ENCODE results near the gene OR7G3. TPM values are rescaled to one million over a fixed set of nuclear protein-coding genes. Genes with fewer than 3 reads are reported as not detected.
A peak's percentile ranks its signal among the peaks of the same experiment; 100 is the strongest.

OR7G3 gene
- total and polyA plus RNA-seq, 3 experiments from 2014 or later = not detected

- H3K36me3 Mint-ChIP-seq = peaks cover 10 to 24% (median 11%) of the 10 kb centered on the region in 3 donors
- H3K9me3 Mint-ChIP-seq = peaks cover under 1 to 5% (median 3%) of the 10 kb centered on the region in 5 donors
- peak overlapping the region; percentile 96 to 99 (median 99) for H3K4me3 Mint-ChIP-seq
- H3K4me1 Mint-ChIP-seq = peaks cover 44 to 55% (median 53%) of the 10 kb centered on the region in 3 donors
- H3K27me3 Mint-ChIP-seq = peaks cover 7% of the 10 kb centered on the region in 2 donors
- Histone ChIP-seq H3K27me3 (ENCODE audit: insufficient read depth, low read length, poor library complexity, severe bottlenecking) (no peaks in the 10 kb centered on the region), H3K9me3 (ENCODE audit: low read length) (peaks cover 2% of the 10 kb centered on the region), H3K4me1 (ENCODE audit: insufficient read depth, low read length) (peaks cover 22% of the 10 kb centered on the region), H3K27ac (ENCODE audit: low read depth, low read length) (peak overlapping the region; percentile 91), H3K36me3 (ENCODE audit: insufficient read depth, low read length) (no peaks in the 10 kb centered on the region), H3K4me3 (ENCODE audit: low read length) (peak overlapping the region; percentile 96)
- ChIA-PET POLR2A (no interaction called here), CTCF (no interaction called here)
- DNase-seq = no peak
- peak overlapping the region; percentile 3 to 99 (median 98) for H3K27ac Mint-ChIP-seq
Measured at GRCh38 chr19:9139609-9140158, 12.9 kb upstream of the OR7G3 start.

GRCh38 chr19:9132422-9132821 is 5.7 kb upstream of the OR7G3 start:
- no peak overlapping the region for H3K4me3 Mint-ChIP-seq
- no peak overlapping the region for H3K27ac ChIP-seq (ENCODE audit: low read depth, low read length)
- H3K27ac Mint-ChIP-seq = no peak overlapping the region
- no peak overlapping the region for H3K4me3 ChIP-seq (ENCODE audit: low read length)
- H3K4me1 ChIP-seq (ENCODE audit: insufficient read depth, low read length) = no peaks in the 10 kb centered on the region
- no peak for DNase-seq
- H3K9me3 Mint-ChIP-seq = no peaks in the 10 kb centered on the region
- H3K27me3 Mint-ChIP-seq = peaks cover 9 to 15% of the 10 kb centered on the region in 2 donors
- no peaks in the 10 kb centered on the region for H3K36me3 ChIP-seq (ENCODE audit: insufficient read depth, low read length)
- H3K27me3 ChIP-seq (ENCODE audit: insufficient read depth, low read length, poor library complexity, severe bottlenecking) = no peaks in the 10 kb centered on the region
- H3K36me3 Mint-ChIP-seq = no peaks in the 10 kb centered on the region
- POLR2A ChIA-PET = no interaction called here
- no peaks in the 10 kb centered on the region for H3K9me3 ChIP-seq (ENCODE audit: low read length)
- CTCF ChIA-PET = no interaction called here
- peaks cover 4 to 12% (median 10%) of the 10 kb centered on the region in 3 donors for H3K4me1 Mint-ChIP-seq

DNA sequence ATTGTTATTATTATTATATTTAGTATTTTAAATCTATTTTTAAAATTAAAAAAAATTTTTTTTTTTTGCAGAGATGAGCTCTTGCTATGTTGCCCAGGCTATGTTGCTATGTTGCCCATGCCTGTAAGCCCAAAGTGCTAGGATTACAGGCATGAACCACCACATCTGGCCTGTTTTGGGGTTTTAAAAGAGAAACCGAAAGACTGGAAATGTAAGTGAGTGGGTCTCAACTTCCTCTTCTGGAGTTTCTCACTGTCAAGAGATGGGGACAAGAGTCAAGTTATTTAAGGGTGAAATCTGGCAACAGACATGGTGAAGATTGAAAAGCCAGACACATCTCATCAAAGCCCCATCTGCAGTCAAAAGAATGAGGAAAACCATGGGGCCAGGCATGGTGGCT is 4.2 kb upstream of the OR7G3 start:
- peaks cover 0 to 4% (median 0%) of the 10 kb centered on the region in 3 donors for H3K36me3 Mint-ChIP-seq
- peaks cover 2 to 7% (median 5%) of the 10 kb centered on the region in 3 donors for H3K4me1 Mint-ChIP-seq
- no peaks in the 10 kb centered on the region for H3K9me3 Mint-ChIP-seq
- DNase-seq = no peak
- ChIA-PET CTCF (no interaction called here), POLR2A (no interaction called here)
- H3K4me3 ChIP-seq (ENCODE audit: low read length) = no peak overlapping the region
- no peak overlapping the region for H3K27ac ChIP-seq (ENCODE audit: low read depth, low read length)
- no peaks in the 10 kb centered on the region for H3K9me3 ChIP-seq (ENCODE audit: low read length)
- H3K27me3 ChIP-seq (ENCODE audit: insufficient read depth, low read length, poor library complexity, severe bottlenecking) = no peaks in the 10 kb centered on the region
- H3K27ac Mint-ChIP-seq = no peak overlapping the region
- H3K27me3 Mint-ChIP-seq = peaks cover 14 to 25% of the 10 kb centered on the region in 2 donors
- no peak overlapping the region for H3K4me3 Mint-ChIP-seq
- H3K4me1 ChIP-seq (ENCODE audit: insufficient read depth, low read length) = no peaks in the 10 kb centered on the region
- H3K36me3 ChIP-seq (ENCODE audit: insufficient read depth, low read length) = no peaks in the 10 kb centered on the region

DNA sequence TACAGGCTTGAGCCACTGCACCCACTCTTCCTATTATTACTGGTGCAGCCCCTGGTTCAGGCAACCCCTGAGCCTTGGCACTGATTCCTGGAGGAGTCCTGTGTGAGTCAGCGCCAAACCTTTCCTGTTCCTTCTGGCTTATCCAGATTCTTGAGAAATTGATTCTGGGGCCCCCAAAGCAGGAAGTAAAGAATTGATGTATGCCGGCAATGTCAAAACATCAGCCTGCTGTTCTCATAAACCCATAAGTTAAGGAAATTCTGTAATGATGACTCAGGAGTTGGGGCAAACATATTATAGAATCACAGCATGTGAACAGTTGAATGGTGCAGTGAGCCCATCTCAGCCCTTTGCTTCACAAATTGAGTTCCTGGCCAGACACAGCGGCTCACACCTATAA is 1.4 kb upstream of the OR7G3 start:
- H3K36me3 Mint-ChIP-seq = peaks cover 0 to 4% (median 0%) of the 10 kb centered on the region in 3 donors
- Histone ChIP-seq H3K4me1 (ENCODE audit: insufficient read depth, low read length) (no peaks in the 10 kb centered on the region), H3K27ac (ENCODE audit: low read depth, low read length) (no peak overlapping the region), H3K4me3 (ENCODE audit: low read length) (no peak overlapping the region), H3K9me3 (ENCODE audit: low read length) (no peaks in the 10 kb centered on the region), H3K27me3 (ENCODE audit: insufficient read depth, low read length, poor library complexity, severe bottlenecking) (no peaks in the 10 kb centered on the region), H3K36me3 (ENCODE audit: insufficient read depth, low read length) (no peaks in the 10 kb centered on the region)
- no peak overlapping the region for H3K27ac Mint-ChIP-seq
- H3K4me1 Mint-ChIP-seq = peaks cover 2 to 7% (median 5%) of the 10 kb centered on the region in 3 donors
- H3K9me3 Mint-ChIP-seq = no peaks in the 10 kb centered on the region
- CTCF ChIA-PET = no interaction called here
- DNase-seq = no peak
- H3K27me3 Mint-ChIP-seq = peaks cover 14 to 30% of the 10 kb centered on the region in 2 donors
- no peak overlapping the region for H3K4me3 Mint-ChIP-seq
- POLR2A ChIA-PET = no interaction called here

- H3K4me1 Mint-ChIP-seq = no peaks in the 10 kb centered on the region
- Histone ChIP-seq H3K27me3 (ENCODE audit: insufficient read depth, low read length, poor library complexity, severe bottlenecking) (no peaks in the 10 kb centered on the region), H3K4me3 (ENCODE audit: low read length) (no peak overlapping the region), H3K36me3 (ENCODE audit: insufficient read depth, low read length) (no peaks in the 10 kb centered on the region), H3K27ac (ENCODE audit: low read depth, low read length) (no peak overlapping the region), H3K4me1 (ENCODE audit: insufficient read depth, low read length) (no peaks in the 10 kb centered on the region), H3K9me3 (ENCODE audit: low read length) (no peaks in the 10 kb centered on the region)
- CTCF ChIA-PET = no interaction called here
- peaks cover 17 to 27% of the 10 kb centered on the region in 2 donors for H3K27me3 Mint-ChIP-seq
- no peak for DNase-seq
- POLR2A ChIA-PET = no interaction called here
- no peak overlapping the region for H3K4me3 Mint-ChIP-seq
- H3K27ac Mint-ChIP-seq = no peak overlapping the region
- no peaks in the 10 kb centered on the region for H3K36me3 Mint-ChIP-seq
- no peaks in the 10 kb centered on the region for H3K9me3 Mint-ChIP-seq
Measured at GRCh38 chr19:9116547-9116946, 10.2 kb downstream of the OR7G3 start.

GRCh38 chr19:9115307-9115813 is 11.4 kb downstream of the OR7G3 start, which contains the start of gene OR7G1:
TSS of gene OR7G1 (minus strand) at chr19:9115763. CDS start at chr19:9115763, 0 bp downstream.
- ChIA-PET POLR2A (no interaction called here), CTCF (no interaction called here)
- no peak within 1 kb of the TSS for H3K27ac ChIP-seq (ENCODE audit: low read depth, low read length)
- Mint-ChIP-seq H3K27me3 (peaks cover 17 to 23% of the 10 kb centered on the region in 2 donors), H3K9me3 (no peaks in the 10 kb centered on the region), H3K4me1 (no peaks in the 10 kb centered on the region), H3K27ac (no peak within 1 kb of the TSS), H3K36me3 (no peaks in the 10 kb centered on the region), H3K4me3 (no peak within 1 kb of the TSS)
- no peaks in the 10 kb centered on the region for H3K9me3 ChIP-seq (ENCODE audit: low read length)
- H3K36me3 ChIP-seq (ENCODE audit: insufficient read depth, low read length) = no peaks in the 10 kb centered on the region
- H3K27me3 ChIP-seq (ENCODE audit: insufficient read depth, low read length, poor library complexity, severe bottlenecking) = no peaks in the 10 kb centered on the region
- H3K4me3 ChIP-seq (ENCODE audit: low read length) = no peak within 1 kb of the TSS
- DNase-seq = no peak
- H3K4me1 ChIP-seq (ENCODE audit: insufficient read depth, low read length) = no peaks in the 10 kb centered on the region

DNA sequence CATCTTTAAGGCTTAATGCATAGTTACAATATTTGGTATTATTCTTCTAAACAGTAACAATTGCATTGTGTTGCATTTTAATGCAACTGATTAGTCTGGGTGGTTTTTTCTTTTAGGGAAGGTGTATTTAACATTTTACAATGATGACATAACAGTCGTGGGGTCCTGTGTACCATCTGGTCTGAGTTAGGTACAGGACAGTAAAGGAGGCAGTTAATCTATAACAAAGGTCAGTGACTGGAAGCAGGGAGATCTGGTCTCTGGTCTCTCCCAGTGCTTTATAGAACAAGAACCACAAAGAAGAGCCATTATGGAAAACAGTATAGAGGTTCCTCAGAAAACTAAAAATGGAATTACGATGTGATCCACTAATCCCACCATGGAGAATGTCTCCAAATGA is 16.8 kb downstream of the OR7G3 start:
- no peak overlapping the region for H3K4me3 ChIP-seq (ENCODE audit: low read length)
- ChIA-PET POLR2A (no interaction called here), CTCF (no interaction called here)
- no peaks in the 10 kb centered on the region for H3K36me3 Mint-ChIP-seq
- H3K27ac Mint-ChIP-seq = no peak overlapping the region
- no peaks in the 10 kb centered on the region for H3K36me3 ChIP-seq (ENCODE audit: insufficient read depth, low read length)
- H3K4me1 ChIP-seq (ENCODE audit: insufficient read depth, low read length) = no peaks in the 10 kb centered on the region
- H3K9me3 ChIP-seq (ENCODE audit: low read length) = no peaks in the 10 kb centered on the region
- DNase-seq = no peak
- no peaks in the 10 kb centered on the region for H3K27me3 ChIP-seq (ENCODE audit: insufficient read depth, low read length, poor library complexity, severe bottlenecking)
- no peaks in the 10 kb centered on the region for H3K9me3 Mint-ChIP-seq
- no peaks in the 10 kb centered on the region for H3K4me1 Mint-ChIP-seq
- no peak overlapping the region for H3K27ac ChIP-seq (ENCODE audit: low read depth, low read length)
- no peak overlapping the region for H3K4me3 Mint-ChIP-seq
- H3K27me3 Mint-ChIP-seq = peaks cover 13 to 30% of the 10 kb centered on the region in 2 donors

- Histone ChIP-seq H3K9me3 (ENCODE audit: low read length) (no peaks in the 10 kb centered on the region), H3K27me3 (ENCODE audit: insufficient read depth, low read length, poor library complexity, severe bottlenecking) (no peaks in the 10 kb centered on the region), H3K27ac (ENCODE audit: low read depth, low read length) (no peak within 1 kb of the TSS), H3K4me1 (ENCODE audit: insufficient read depth, low read length) (no peaks in the 10 kb centered on the region), H3K36me3 (ENCODE audit: insufficient read depth, low read length) (no peaks in the 10 kb centered on the region), H3K4me3 (ENCODE audit: low read length) (no peak within 1 kb of the TSS)
- Mint-ChIP-seq H3K4me1 (no peaks in the 10 kb centered on the region), H3K27ac (no peak within 1 kb of the TSS), H3K27me3 (peaks cover 11 to 33% of the 10 kb centered on the region in 2 donors), H3K9me3 (no peaks in the 10 kb centered on the region), H3K4me3 (no peak within 1 kb of the TSS), H3K36me3 (no peaks in the 10 kb centered on the region)
- DNase-seq = no peak
- ChIA-PET CTCF (no interaction called here), POLR2A (no interaction called here)
Measured at GRCh38 chr19:9107375-9107774, 19.4 kb downstream of the OR7G3 start, which contains the start of gene OR7G2. TSS of gene OR7G2 (minus strand) at chr19:9107475. CDS start at chr19:9103243, 4,232 bp downstream.
